SJSA1 (cell line): ENCODE data around the gene TSPEAR. TPM values are rescaled to one million over a fixed set of nuclear protein-coding genes. Genes with fewer than 3 reads are reported as not detected.

Source experiments
- DNase-seq, 2 experiments: peaks; one replicate each; pipeline ENCODE4 v3.0.0-alpha.2; 2015 to 2020; ENCODE audit warnings: low spot score in 2 of 2, low read depth in 1 of 2
- H3K27ac ChIP-seq: fragments of 250-450 bp; sonication (Bioruptor Pico); 2 replicates; pipeline ENCODE4 v1.5.1; 2020; ENCODE audit warnings: mild to moderate bottlenecking, moderate library complexity
- H3K27me3 ChIP-seq: fragments of 250-450 bp; sonication (Bioruptor Pico); replicated peaks from 2 replicates; pipeline ENCODE4 v1.5.1; 2020; ENCODE audit warnings: mild to moderate bottlenecking, moderate library complexity
- H3K36me3 ChIP-seq: fragments of 250-450 bp; sonication (Bioruptor Pico); 2 replicates; pipeline ENCODE4 v1.5.1; 2020; ENCODE audit warnings: mild to moderate bottlenecking
- H3K4me1 ChIP-seq: fragments of 250-450 bp; sonication (Bioruptor Pico); replicated peaks from 2 replicates; pipeline ENCODE4 v1.6.1; 2021; ENCODE audit warnings: mild to moderate bottlenecking
- H3K4me3 ChIP-seq: fragments of 250-450 bp; sonication (Bioruptor Pico); 2 replicates; pipeline ENCODE4 v1.5.1; 2020; ENCODE audit warnings: mild to moderate bottlenecking
- H3K9me3 ChIP-seq: fragments of 250-450 bp; sonication (Bioruptor Pico); replicated peaks from 2 replicates; pipeline ENCODE4 v1.5.1; 2020; ENCODE audit warnings: mild to moderate bottlenecking
- total RNA-seq: library from RNA; depleted of rRNA; stranded (reverse); fragments of >200 nt; shearing (Covaris generic); gene quantifications from 2 replicates; pipeline ENCODE4 v1.2.3, GENCODE V29; 2014

Gene TSPEAR
- total RNA-seq, 1 experiment from 2014 or later, result not detected

- no peaks in the 10 kb centered on the region for H3K4me1 ChIP-seq
- no peak overlapping the region for H3K27ac ChIP-seq
- peaks cover 9% of the 10 kb centered on the region; the same call in 1 of the 2 replicates for H3K27me3 ChIP-seq
- H3K4me3 ChIP-seq, result no peak overlapping the region
- no peak for DNase-seq
- H3K9me3 ChIP-seq, result no peaks in the 10 kb centered on the region
- no peaks in the 10 kb centered on the region for H3K36me3 ChIP-seq
Measured at GRCh38 chr21:44751186-44751798, 39.9 kb upstream of the TSPEAR start.

- no peaks in the 10 kb centered on the region for H3K9me3 ChIP-seq
- H3K27ac ChIP-seq, result no peak overlapping the region
- H3K4me3 ChIP-seq, result no peak overlapping the region
- H3K4me1 ChIP-seq, result no peaks in the 10 kb centered on the region
- no peak for DNase-seq
- H3K27me3 ChIP-seq, result peaks cover 9% of the 10 kb centered on the region; the same call in 1 of the 2 replicates
- no peaks in the 10 kb centered on the region for H3K36me3 ChIP-seq
Measured at GRCh38 chr21:44750675-44751025, 39.3 kb upstream of the TSPEAR start.

DNA sequence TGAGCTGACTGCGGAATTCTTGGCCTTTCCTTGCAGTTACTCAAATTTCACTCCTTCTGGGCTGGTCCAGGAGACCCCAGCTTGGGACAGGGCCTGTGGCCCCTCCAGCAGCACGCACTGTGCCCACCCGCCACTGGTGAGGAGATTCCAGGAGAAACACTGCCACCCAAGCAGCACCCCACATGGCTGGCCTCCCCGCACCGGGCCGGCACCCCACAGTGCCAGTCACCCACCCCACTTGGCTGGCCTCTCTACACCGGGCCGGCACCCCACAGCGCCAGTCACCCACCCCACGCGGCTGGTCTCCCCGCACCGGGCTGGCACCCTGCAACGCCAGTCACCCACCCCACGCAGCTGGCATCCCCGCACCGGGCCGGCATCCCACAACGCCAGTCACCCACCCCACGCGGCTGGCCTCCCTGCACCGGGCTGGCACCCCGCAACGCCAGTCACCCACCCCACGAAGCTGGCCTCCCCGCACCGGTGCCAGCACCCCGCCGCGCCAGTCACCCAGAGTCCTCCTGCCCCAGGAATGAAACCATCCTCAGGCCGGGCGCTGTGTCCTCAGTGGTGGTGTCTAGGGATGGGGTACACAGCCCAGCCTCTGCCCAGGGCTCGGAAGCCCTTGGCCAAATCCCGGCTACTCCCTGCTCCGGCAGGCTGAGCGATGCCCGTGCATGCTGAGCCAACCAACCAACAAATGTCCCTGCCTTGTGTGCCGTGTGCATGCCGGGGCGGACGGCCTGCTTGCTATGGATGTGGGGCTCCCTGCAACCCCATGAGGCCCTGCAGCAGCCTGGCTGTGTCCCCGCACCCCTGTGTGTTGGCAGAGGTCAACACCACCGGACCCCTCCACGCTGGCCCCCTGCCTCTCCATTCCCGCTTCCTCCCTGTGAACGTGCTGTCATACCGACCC lies 38.6 kb upstream of the TSPEAR start:
- Histone ChIP-seq H3K27ac (no peak overlapping the region), H3K4me3 (no peak overlapping the region), H3K9me3 (no peaks in the 10 kb centered on the region), H3K36me3 (no peaks in the 10 kb centered on the region), H3K27me3 (peaks cover 8% of the 10 kb centered on the region; the same call in 1 of the 2 replicates), H3K4me1 (no peaks in the 10 kb centered on the region)
- DNase-seq, result no peak

- Histone ChIP-seq H3K27ac (no peak overlapping the region), H3K4me3 (no peak overlapping the region), H3K4me1 (no peaks in the 10 kb centered on the region), H3K9me3 (no peaks in the 10 kb centered on the region), H3K36me3 (no peaks in the 10 kb centered on the region), H3K27me3 (peaks cover 7% of the 10 kb centered on the region; the same call in 1 of the 2 replicates)
- no peak for DNase-seq
Measured at GRCh38 chr21:44749116-44749758, 37.9 kb upstream of the TSPEAR start.

DNA sequence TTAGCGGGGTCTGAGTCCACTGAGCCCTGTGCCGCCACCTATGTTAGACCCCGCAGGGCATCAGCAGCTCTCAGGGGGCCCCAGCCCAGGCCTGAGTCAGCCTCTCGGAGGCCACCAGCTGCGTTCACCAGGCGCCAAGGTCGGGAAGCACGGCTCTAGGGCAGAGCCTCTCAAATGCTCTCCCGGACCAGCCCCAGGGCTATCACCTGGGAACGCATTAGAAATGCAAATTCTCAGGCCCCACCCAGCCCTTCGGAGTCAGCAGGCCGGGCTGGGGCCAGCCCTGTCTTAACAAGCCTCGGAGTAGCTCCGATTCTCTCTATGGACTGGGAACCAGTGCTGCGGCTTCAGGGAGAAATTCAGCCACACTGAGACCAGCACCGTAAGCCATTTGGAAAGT lies 37.2 kb upstream of the TSPEAR start:
- H3K27ac ChIP-seq, result no peak overlapping the region
- no peak for DNase-seq
- H3K4me1 ChIP-seq, result no peaks in the 10 kb centered on the region
- no peaks in the 10 kb centered on the region for H3K36me3 ChIP-seq
- H3K27me3 ChIP-seq, result peaks cover 12% of the 10 kb centered on the region; the same call in 1 of the 2 replicates
- H3K9me3 ChIP-seq, result no peaks in the 10 kb centered on the region
- no peak overlapping the region for H3K4me3 ChIP-seq

DNA sequence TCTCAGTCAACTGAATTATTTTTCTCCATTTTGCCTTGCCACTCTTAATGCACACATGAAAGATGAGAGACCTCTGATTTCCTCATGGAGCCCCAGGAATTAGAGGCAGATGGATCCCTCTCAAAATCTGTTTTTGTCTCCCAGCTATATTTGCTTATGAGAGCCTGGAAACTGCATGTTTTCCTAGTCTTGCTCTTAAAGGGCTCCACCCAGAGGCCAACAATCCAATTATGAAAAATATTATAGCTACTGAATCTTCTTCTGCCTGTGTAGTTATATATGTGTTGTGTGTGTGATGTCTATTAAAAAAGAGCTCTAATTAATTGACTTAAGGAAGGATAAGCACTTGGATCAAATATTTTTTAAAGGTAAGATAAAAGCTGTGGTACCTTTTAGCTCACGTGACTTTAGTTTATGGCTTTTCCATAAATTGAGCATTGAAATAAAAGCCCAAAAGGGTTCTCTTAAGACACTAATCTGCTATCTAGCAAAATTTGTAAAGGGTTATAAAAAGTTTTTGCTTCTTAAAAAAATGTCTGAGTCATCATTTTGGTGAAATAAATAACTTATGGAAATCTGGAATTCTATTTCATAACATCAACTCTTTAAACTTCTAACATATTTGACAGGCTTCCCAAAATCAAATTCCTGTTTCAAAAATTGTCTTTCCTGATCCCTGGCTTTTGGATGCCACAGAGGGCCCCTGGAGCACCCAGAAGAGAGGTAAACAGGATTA lies 31.2 kb upstream of the TSPEAR start:
- DNase-seq, result no peak
- no peaks in the 10 kb centered on the region for H3K4me1 ChIP-seq
- H3K4me3 ChIP-seq, result no peak overlapping the region
- H3K27me3 ChIP-seq, result peaks cover 33% of the 10 kb centered on the region
- H3K9me3 ChIP-seq, result no peaks in the 10 kb centered on the region
- no peaks in the 10 kb centered on the region for H3K36me3 ChIP-seq
- no peak overlapping the region for H3K27ac ChIP-seq

DNA sequence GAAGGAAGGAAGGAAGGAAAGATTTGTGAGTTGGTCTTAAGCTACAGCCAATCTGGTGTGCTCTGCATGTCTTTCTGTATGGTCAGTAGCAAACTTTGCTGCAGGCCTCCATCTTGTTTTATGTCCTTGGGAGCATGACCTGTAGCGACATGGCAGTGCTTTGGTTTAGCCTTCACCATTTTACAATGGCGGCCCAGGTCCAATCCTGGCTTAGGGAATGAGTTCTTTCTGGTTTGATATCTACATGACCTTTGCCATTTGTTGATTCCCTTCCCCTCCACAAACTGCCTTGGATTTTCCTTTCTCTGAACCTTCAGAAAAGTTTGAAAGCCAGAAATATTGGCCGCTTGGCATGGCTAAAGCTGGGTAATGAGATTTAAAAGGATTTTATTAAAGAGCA lies 30.5 kb upstream of the TSPEAR start:
- Histone ChIP-seq H3K27ac (no peak overlapping the region), H3K4me1 (no peaks in the 10 kb centered on the region), H3K4me3 (no peak overlapping the region), H3K9me3 (no peaks in the 10 kb centered on the region), H3K36me3 (no peaks in the 10 kb centered on the region), H3K27me3 (peaks cover 30% of the 10 kb centered on the region)
- no peak for DNase-seq

DNA sequence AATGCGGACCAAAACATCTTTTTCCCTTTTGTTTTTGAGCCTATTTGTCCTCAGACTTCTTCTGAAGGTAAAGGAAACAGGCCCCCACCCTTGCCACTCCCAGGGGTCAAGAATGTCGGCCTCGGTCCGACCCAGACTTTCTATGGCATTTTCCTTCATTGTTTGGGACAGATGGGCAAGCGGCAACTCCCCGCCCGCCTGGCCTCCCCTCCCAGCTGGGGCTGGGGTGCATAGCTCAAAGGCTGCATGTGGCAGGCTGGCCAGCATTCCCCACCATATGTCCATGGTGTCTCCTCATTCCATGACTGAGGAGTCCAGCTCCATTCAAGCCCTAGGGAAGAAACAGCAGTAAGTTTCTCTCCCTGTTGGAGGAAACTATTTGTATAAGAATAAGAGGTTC lies 29.4 kb upstream of the TSPEAR start:
- H3K4me1 ChIP-seq, result no peaks in the 10 kb centered on the region
- H3K27ac ChIP-seq, result no peak overlapping the region
- no peak overlapping the region for H3K4me3 ChIP-seq
- peaks cover 31% of the 10 kb centered on the region for H3K27me3 ChIP-seq
- no peak for DNase-seq
- no peaks in the 10 kb centered on the region for H3K36me3 ChIP-seq
- H3K9me3 ChIP-seq, result no peaks in the 10 kb centered on the region

DNA sequence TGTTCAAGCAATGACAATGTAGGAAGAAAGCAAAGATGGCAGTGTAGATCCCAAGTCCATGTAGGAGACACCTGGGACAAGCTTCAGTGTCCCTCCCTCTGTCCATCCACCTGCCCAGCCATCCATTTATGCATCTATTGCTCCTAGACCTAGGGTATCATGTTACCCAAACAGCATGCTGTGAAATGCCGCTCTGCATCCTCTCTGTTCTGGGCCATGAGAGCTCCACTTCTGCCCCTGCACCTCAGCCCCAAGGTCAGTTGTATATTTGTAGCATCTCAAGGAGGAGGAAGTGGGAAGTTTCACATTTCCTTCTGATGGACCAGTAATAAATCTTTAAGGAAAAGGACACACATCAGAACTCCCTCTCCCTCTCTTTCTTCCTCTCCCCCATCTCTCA lies 27.9 kb upstream of the TSPEAR start:
- DNase-seq, result no peak
- Histone ChIP-seq H3K4me1 (no peaks in the 10 kb centered on the region), H3K27me3 (peaks cover 31% of the 10 kb centered on the region), H3K4me3 (no peak overlapping the region), H3K27ac (no peak overlapping the region), H3K9me3 (no peaks in the 10 kb centered on the region), H3K36me3 (no peaks in the 10 kb centered on the region)

GRCh38 chr21:44738621-44739020 lies 27.2 kb upstream of the TSPEAR start:
- Histone ChIP-seq H3K27me3 (peaks cover 27% of the 10 kb centered on the region), H3K27ac (no peak overlapping the region), H3K4me1 (no peaks in the 10 kb centered on the region), H3K4me3 (no peak overlapping the region), H3K36me3 (no peaks in the 10 kb centered on the region), H3K9me3 (no peaks in the 10 kb centered on the region)
- no peak for DNase-seq

DNA sequence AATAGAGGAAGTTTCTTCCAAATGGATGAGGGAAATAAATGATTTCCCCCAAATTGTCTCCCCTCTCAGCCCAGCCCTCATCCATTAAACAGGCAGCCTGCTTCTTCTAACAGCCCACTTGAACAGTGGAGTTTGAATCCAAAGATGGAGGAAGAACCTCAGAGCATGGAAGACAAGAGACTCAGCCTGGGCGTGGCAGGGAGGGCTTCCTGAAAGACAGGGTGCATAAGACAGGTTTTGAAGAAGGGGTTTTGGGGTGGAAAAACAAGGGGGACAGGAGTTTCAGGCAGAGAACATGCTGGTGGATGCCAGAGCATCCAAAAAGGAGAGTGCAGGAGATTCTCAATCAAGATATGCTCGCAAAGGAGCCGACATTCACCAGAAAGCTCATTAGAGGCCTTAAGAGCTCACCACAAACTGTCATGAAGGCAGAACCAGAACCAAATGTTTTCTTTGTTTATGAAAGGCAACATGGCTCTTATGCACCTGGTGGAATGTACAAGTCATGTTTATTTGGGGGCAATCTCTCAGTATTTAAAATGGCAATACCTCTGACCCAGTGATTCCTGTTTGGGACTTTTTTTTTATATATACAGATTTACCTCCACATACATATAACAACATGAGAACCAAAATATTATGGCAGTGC lies 26.5 kb upstream of the TSPEAR start:
- H3K27me3 ChIP-seq, result peaks cover 21% of the 10 kb centered on the region
- H3K36me3 ChIP-seq, result no peaks in the 10 kb centered on the region
- no peaks in the 10 kb centered on the region for H3K9me3 ChIP-seq
- H3K27ac ChIP-seq, result no peak overlapping the region
- H3K4me3 ChIP-seq, result no peak overlapping the region
- no peak for DNase-seq
- H3K4me1 ChIP-seq, result no peaks in the 10 kb centered on the region

- H3K4me1 ChIP-seq, result no peaks in the 10 kb centered on the region
- no peak overlapping the region for H3K27ac ChIP-seq
- no peak for DNase-seq
- no peak overlapping the region for H3K4me3 ChIP-seq
- no peaks in the 10 kb centered on the region for H3K9me3 ChIP-seq
- H3K36me3 ChIP-seq, result no peaks in the 10 kb centered on the region
- H3K27me3 ChIP-seq, result peaks cover 27% of the 10 kb centered on the region
Measured at GRCh38 chr21:44736291-44737004, 25.1 kb upstream of the TSPEAR start.

DNA sequence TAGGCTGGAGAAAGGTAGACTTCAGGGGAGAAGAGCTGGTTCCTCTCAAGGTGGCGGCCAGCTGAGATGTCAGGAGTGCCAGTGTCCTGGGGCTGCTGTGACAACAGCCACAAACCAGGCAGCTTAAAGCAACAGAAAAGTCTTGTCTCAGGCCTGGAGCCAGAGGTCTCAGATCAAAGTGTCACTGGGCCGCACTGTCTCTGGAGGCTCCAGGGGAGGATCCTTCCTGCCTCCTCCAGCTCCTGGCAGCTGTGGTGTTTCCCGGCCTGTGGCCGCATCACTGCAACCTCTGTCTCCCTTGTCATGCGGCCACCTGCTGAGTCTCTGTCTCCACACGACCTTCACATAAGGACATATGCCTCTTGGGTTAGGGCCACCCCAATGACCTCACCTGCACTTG lies 24.4 kb upstream of the TSPEAR start:
- peaks cover 33% of the 10 kb centered on the region for H3K27me3 ChIP-seq
- H3K4me3 ChIP-seq, result no peak overlapping the region
- no peak for DNase-seq
- H3K27ac ChIP-seq, result no peak overlapping the region
- H3K36me3 ChIP-seq, result no peaks in the 10 kb centered on the region
- no peaks in the 10 kb centered on the region for H3K9me3 ChIP-seq
- no peaks in the 10 kb centered on the region for H3K4me1 ChIP-seq
